K562 (cell line): ENCODE measurements around the gene ABCD4. TPM values are rescaled to one million over a fixed set of nuclear protein-coding genes. Genes with fewer than 3 reads are reported as not detected.

Experiments
- ATAC-seq: fragments of 200-7000 bp; cut with Tn5 transposase; 3 replicates; pipeline ENCODE4 v1.9.1; 2020; ENCODE audit warnings: moderate library complexity
- BruUV-seq: library from RNA; stranded (reverse); fragments of 400-500 nt; replicated peaks from 2 replicates; lab custom pipeline; 2021; lab: Mats Ljungman, UMichigan
- CTCF ChIA-PET: fragments of 300-600 bp; formaldehyde crosslinking; extraction: SDS; loops from one replicate; lab custom pipeline; 2021; ENCODE audit warnings: low intra/inter-chr PET ratio; lab: Yijun Ruan, JAX
- POLR2A ChIA-PET: fragments of 300-600, 350-650 bp; sonication (Branson Sonifier 250); formaldehyde crosslinking; extraction: SDS; loops from one replicate; lab custom pipeline; 2021; ENCODE audit warnings: antibody characterized with exemption, inconsistent platforms; lab: Yijun Ruan, JAX
- DNase-seq, 4 experiments: peaks; one replicate each; pipeline versions ENCODE4 v3.0.0 to v3.0.0-alpha.2; 2011 to 2018; ENCODE audit warnings: low spot score in 3 of 4, mixed read lengths in 3 of 4; ENCODE audit errors: extremely low read depth in 1 of 4
- FAIRE-seq: peaks from 2 replicates; lab custom pipeline; 2011; peaks lifted over from hg19 to GRCh38; lab: Jason Lieb, UNC
- H2AFZ ChIP-seq: 2 replicates; pipeline ENCODE4 v1.6.0; 2011; ENCODE audit warnings: low read depth, low read length, control low read depth, inconsistent platforms
- H3K27ac ChIP-seq: fragments of 200-600 bp; 3 replicates; pipeline ENCODE4 v1.8.0; 2011; ENCODE audit warnings: low read depth, mild to moderate bottlenecking, control low read depth, inconsistent platforms, low read length, moderate library complexity, mixed read lengths; ENCODE audit errors: extremely low read depth
- H3K27me3 ChIP-seq, 2 experiments: fragments of 300-600 bp in 1 of 2; 2 replicates in 1 of 2; 3 replicates in 1 of 2; pipeline versions ENCODE4 v1.6.0 to v1.8.0; 2011; ENCODE audit warnings: inconsistent platforms in 2 of 2, low read length in 2 of 2, mild to moderate bottlenecking in 1 of 2, mixed read lengths in 1 of 2, moderate library complexity in 1 of 2; ENCODE audit not compliant: control insufficient read depth in 2 of 2, insufficient read depth in 2 of 2
- H3K36me3 ChIP-seq: fragments of 300-600 bp; 3 replicates; pipeline ENCODE4 v1.8.0; 2011; ENCODE audit warnings: mild to moderate bottlenecking, low read length, inconsistent platforms; ENCODE audit not compliant: control insufficient read depth, insufficient read depth
- H3K4me1 ChIP-seq, 2 experiments: fragments of 200-600 bp in 1 of 2; replicated peaks in 1 of 2; 2 replicates in 1 of 2; 3 replicates in 1 of 2; pipeline versions ENCODE4 v1.5.1 to v1.8.0; 2011; ENCODE audit warnings: inconsistent platforms in 2 of 2, low read length in 2 of 2, mild to moderate bottlenecking in 1 of 2, mixed read lengths in 1 of 2, moderate library complexity in 1 of 2; ENCODE audit not compliant: control insufficient read depth in 2 of 2, insufficient read depth in 2 of 2
- H3K4me2 ChIP-seq: 2 replicates; pipeline ENCODE4 v1.6.1; 2011; ENCODE audit warnings: low read length, control low read depth, inconsistent platforms, mixed read lengths; ENCODE audit not compliant: insufficient read depth
- H3K4me3 ChIP-seq: fragments of 200-600 bp; sonication (generic), shearing (Covaris generic); 2 replicates; pipeline ENCODE4 v1.5.1; 2016; ENCODE audit warnings: control low read depth, inconsistent platforms
- H3K79me2 ChIP-seq: fragments of 200-600 bp; 3 replicates; pipeline ENCODE4 v1.8.0; 2011; ENCODE audit warnings: low read length, inconsistent platforms; ENCODE audit not compliant: control insufficient read depth, insufficient read depth
- H3K9ac ChIP-seq, 2 experiments: 2 replicates each; pipeline versions ENCODE4 v1.6.0 to v1.6.1; 2011; ENCODE audit warnings: low read depth in 2 of 2, low read length in 2 of 2, control low read depth in 1 of 2, inconsistent platforms in 1 of 2, mild to moderate bottlenecking in 1 of 2, mixed read lengths in 1 of 2; ENCODE audit not compliant: insufficient read depth in 1 of 2
- H3K9me1 ChIP-seq: one replicate; pipeline ENCODE4 v1.6.0; 2011; ENCODE audit warnings: inconsistent platforms, mild to moderate bottlenecking, low read length, moderate library complexity; ENCODE audit not compliant: control insufficient read depth, insufficient read depth
- H3K9me3 ChIP-seq: replicated peaks from 2 replicates; pipeline ENCODE4 v1.5.1; 2011; ENCODE audit warnings: low read depth, low read length, inconsistent platforms; ENCODE audit not compliant: control insufficient read depth, insufficient read depth
- H4K20me1 ChIP-seq: replicated peaks from 2 replicates; pipeline ENCODE4 v1.6.1; 2011; ENCODE audit warnings: low read length, inconsistent platforms, mixed read lengths; ENCODE audit not compliant: control insufficient read depth, insufficient read depth
- ATF2 ChIP-seq: sonication (generic); formaldehyde crosslinking; IDR thresholded peaks from 2 replicates; pipeline ENCODE4 v1.8.1; 2022; ENCODE audit warnings: missing genetic modification reagents
- BRD9 ChIP-seq: fragments of 450-650 bp; IDR thresholded peaks from 2 replicates; pipeline ENCODE4 v1.6.1; 2018; ENCODE audit warnings: low read depth; ENCODE audit not compliant: partially characterized antibody
- CHD2 ChIP-seq: IDR thresholded peaks from 2 replicates; pipeline ENCODE4 v1.6.1; 2011; ENCODE audit warnings: low read depth, low read length
- CTCF ChIP-seq, 3 experiments: IDR thresholded peaks in 2 of 3; conservative IDR thresholded peaks in 1 of 3; 2 replicates each; pipeline ENCODE4 v1.5.1; 2011 to 2012; ENCODE audit warnings: low read length in 3 of 3, mild to moderate bottlenecking in 3 of 3, control low read depth in 2 of 3, improper control_type of control experiment in 1 of 3, inconsistent platforms in 1 of 3, low read depth in 1 of 3, mixed read lengths in 1 of 3, moderate library complexity in 1 of 3; ENCODE audit not compliant: insufficient read depth in 2 of 3
- EGR1 ChIP-seq: fragments of 450-650 bp; conservative IDR thresholded peaks from 2 replicates; pipeline ENCODE4 v1.6.1; 2017; ENCODE audit warnings: mild to moderate bottlenecking
- ERF ChIP-seq: fragments of 450-650 bp; formaldehyde crosslinking; IDR thresholded peaks from 2 replicates; pipeline ENCODE4 v1.4.0; 2020; ENCODE audit warnings: mild to moderate bottlenecking, mixed read lengths
- FOXK2 ChIP-seq, 2 experiments: fragments of 450-650 bp; IDR thresholded peaks in 1 of 2; conservative IDR thresholded peaks in 1 of 2; 2 replicates each; pipeline ENCODE4 v1.6.1; 2016; ENCODE audit warnings: low read depth in 2 of 2, mild to moderate bottlenecking in 1 of 2
- LCOR ChIP-seq: sonication (generic); formaldehyde crosslinking; IDR thresholded peaks from 2 replicates; pipeline ENCODE4 v1.8.0; 2022; ENCODE audit warnings: mild to moderate bottlenecking, missing genetic modification reagents
- ZC3H11A ChIP-seq: IDR thresholded peaks from 2 replicates; pipeline ENCODE4 v1.6.1; 2012; ENCODE audit warnings: low read depth, low read length, improper control_type of control experiment
- ZFP36 ChIP-seq: fragments of 150-350 bp; IDR thresholded peaks from 2 replicates; pipeline ENCODE4 v1.6.1; 2018; ENCODE audit warnings: low read length, low read depth; ENCODE audit not compliant: partially characterized antibody
- ZNF3 ChIP-seq: fragments of 250-450 bp; sonication (Bioruptor Pico); IDR thresholded peaks from 2 replicates; pipeline ENCODE4 v1.5.0; 2021; ENCODE audit warnings: mild to moderate bottlenecking, moderate library complexity
- ZNF551 ChIP-seq: fragments of 250-450 bp; sonication (Bioruptor Pico); IDR thresholded peaks from 2 replicates; pipeline ENCODE4 v1.5.0; 2021; ENCODE audit warnings: mild to moderate bottlenecking, moderate library complexity
- WGBS: fragments of 100-300 bp; shearing (Covaris generic); methylation state at CpG from one replicate; pipeline ENCODE4 v1.1.6; 2016; ENCODE audit warnings: low coverage, mixed read lengths; ENCODE audit not compliant: insufficient coverage; ENCODE audit errors: missing lambda C conversion rate; 5-methylcytosine and 5-hydroxymethylcytosine counted together
- in situ Hi-C: fragments of 300-500 bp; cut with MboI; formaldehyde crosslinking; loops from 4 replicates; pipeline ENCODE4 v1.15.0; 2018; ENCODE audit warnings: inconsistent platforms, mixed read lengths
- intact Hi-C: fragments of 100-400 bp; cut with micrococcal nuclease; formaldehyde crosslinking; loops from 2 replicates; pipeline ENCODE4 v1.14.2; 2022
- polyA plus RNA-seq, 8 experiments: library from polyadenylated mRNA; depleted of rRNA in 4 of 8; stranded (reverse) in 5 of 8; unstranded in 3 of 8; fragments of >200 nt; fragmentation: Nextera tagmentation in 2 of 8; fragmentation: Illumina TruSeq in 1 of 8; extraction: Ambion mirVana in 2 of 8; extraction: Trizol in 1 of 8; gene quantifications; 2 replicates each; pipeline versions ENCODE4 v1.2.1 to v1.2.3, GENCODE V29; 2011 to 2014; ENCODE audit warnings: inconsistent platforms in 1 of 8, missing spikeins in 1 of 8
- total RNA-seq, 7 experiments: library from RNA; depleted of rRNA in 6 of 7; stranded (reverse); fragments of >200 nt in 6 of 7; fragmentation: Illumina TruSeq in 2 of 7; extraction: Trizol in 2 of 7; gene quantifications; 2 replicates each; pipeline versions ENCODE4 v1.2.1 to v1.2.3, GENCODE V29; 2011 to 2021; ENCODE audit warnings: low replicate concordance in 1 of 7
- TF ChIP-seq, protein P1 (sequence below): fragments of 250-450 bp; sonication (Bioruptor Pico); IDR thresholded peaks from 2 replicates; pipeline ENCODE4 v1.5.0; 2021; ENCODE audit warnings: mild to moderate bottlenecking, borderline replicate concordance
- TF ChIP-seq, protein P2 (sequence below), 2 experiments: fragments of 450-650 bp in 1 of 2; sonication (generic) in 1 of 2; formaldehyde crosslinking in 1 of 2; IDR thresholded peaks in 1 of 2; conservative IDR thresholded peaks in 1 of 2; 2 replicates each; pipeline versions ENCODE4 v1.6.1 to v1.8.1; 2016 to 2023; ENCODE audit warnings: mild to moderate bottlenecking in 2 of 2, moderate library complexity in 2 of 2, inconsistent platforms in 1 of 2, missing genetic modification reagents in 1 of 2

The ABCD4 gene
- total and polyA plus RNA-seq, 9 of the 15 experiments (the other 6 are each of a cell fraction or from before 2014, with no cell fraction given), result 3.5 to 17.2 (median 12.4) TPM

DNA sequence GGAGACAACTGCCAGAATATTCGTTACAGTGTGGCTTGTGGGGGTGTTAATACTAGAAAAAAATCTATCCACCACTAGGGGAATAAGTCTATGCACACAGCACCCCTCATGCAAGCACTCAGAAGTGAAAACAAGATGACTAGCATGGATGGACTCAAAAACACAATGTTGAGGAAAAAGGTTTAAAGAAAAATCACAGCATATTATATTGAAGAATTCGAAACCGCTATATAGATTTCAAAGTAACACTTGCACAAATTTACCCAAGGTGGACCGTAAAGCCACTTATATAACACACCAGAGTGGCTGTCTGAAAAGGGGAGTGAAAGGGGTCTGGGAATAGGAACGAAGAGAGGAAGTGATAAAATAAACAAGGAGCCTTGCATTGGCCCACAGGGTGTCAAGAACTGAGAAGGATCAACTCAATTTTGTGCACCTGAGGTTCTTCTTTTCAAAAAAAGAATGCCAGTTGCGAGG lies 544 bp downstream of the ABCD4 start:
- Histone ChIP-seq H3K79me2 (peaks cover 19% of the 10 kb centered on the region), H3K9me1 (no peaks in the 10 kb centered on the region), H3K4me3 (peak overlapping the region; percentile 75), H3K9ac (peak overlapping the region; percentile 67 to 91), H3K9me3 (no peaks in the 10 kb centered on the region), H4K20me1 (no peaks in the 10 kb centered on the region), H3K4me2 (peak overlapping the region; percentile 84), H3K27me3 (no peaks in the 10 kb centered on the region), H2AFZ (peak overlapping the region; percentile 90), H3K27ac (peak overlapping the region; percentile 57), H3K4me1 (peaks cover 0 to 7% of the 10 kb centered on the region in 2 experiments; a peak in 3 of 5 replicates), H3K36me3 (peaks cover 15% of the 10 kb centered on the region; the same call in 2 of the 3 replicates)
- BruUV-seq, result no TSS peak
- ATAC-seq (peak; percentile 87), DNase-seq (peak; percentile 34 to 48 (median 40)), FAIRE-seq (peak; percentile 71)
- in situ Hi-C loops, result no loop called here
- ChIA-PET POLR2A (interaction anchor here (0.6 to 1.0 kb wide), 2 partner anchors 21 to 603 kb away, joined by 5 to 6 read pairs; no protein-coding TSS in a partner anchor), CTCF (no interaction called here)
- intact Hi-C loops, result no loop called here
- 0% methylated on average over 6 of the region's 6 CpGs for WGBS
- no peak for TF ChIP-seq CHD2
- no peak for TF ChIP-seq ZC3H11A
- TF ChIP-seq ZFP36, result no peak
- TF ChIP-seq EGR1, result peak; percentile 35; the same call in 1 of the 2 replicates
- no peak for TF ChIP-seq BRD9
- TF ChIP-seq ZNF551, result no peak
- TF ChIP-seq LCOR, result no peak
- no peak for TF ChIP-seq ATF2 (CRISPR knock-in tag)
- TF ChIP-seq ZNF3 (CRISPR knock-in tag), result no peak
- TF ChIP-seq CTCF (IDR thresholded peaks at IDR 0.05 in 2 of 3, conservative IDR thresholded peaks at IDR 0.05 in 1 of 3; ENCODE audit: insufficient read depth in 2 of 3, low read depth in 1 of 3, low read length in 3 of 3), result peak; percentile 50 to 63 (median 51); a peak in 5 of 6 replicates
- TF ChIP-seq FOXK2 (conservative IDR thresholded peaks at IDR 0.05 in 1 of 2, IDR thresholded peaks at IDR 0.05 in 1 of 2; ENCODE audit: low read depth in 2 of 2), result peak; percentile 24 to 30; a peak in 1 of 4 replicates
- TF ChIP-seq, protein P1, sequence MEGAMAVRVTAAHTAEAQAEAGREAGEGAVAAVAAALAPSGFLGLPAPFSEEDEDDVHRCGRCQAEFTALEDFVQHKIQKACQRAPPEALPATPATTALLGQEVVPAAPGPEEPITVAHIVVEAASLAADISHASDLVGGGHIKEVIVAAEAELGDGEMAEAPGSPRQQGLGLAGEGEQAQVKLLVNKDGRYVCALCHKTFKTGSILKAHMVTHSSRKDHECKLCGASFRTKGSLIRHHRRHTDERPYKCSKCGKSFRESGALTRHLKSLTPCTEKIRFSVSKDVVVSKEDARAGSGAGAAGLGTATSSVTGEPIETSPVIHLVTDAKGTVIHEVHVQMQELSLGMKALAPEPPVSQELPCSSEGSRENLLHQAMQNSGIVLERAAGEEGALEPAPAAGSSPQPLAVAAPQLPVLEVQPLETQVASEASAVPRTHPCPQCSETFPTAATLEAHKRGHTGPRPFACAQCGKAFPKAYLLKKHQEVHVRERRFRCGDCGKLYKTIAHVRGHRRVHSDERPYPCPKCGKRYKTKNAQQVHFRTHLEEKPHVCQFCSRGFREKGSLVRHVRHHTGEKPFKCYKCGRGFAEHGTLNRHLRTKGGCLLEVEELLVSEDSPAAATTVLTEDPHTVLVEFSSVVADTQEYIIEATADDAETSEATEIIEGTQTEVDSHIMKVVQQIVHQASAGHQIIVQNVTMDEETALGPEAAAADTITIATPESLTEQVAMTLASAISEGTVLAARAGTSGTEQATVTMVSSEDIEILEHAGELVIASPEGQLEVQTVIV, result no peak
- TF ChIP-seq, protein P2, sequence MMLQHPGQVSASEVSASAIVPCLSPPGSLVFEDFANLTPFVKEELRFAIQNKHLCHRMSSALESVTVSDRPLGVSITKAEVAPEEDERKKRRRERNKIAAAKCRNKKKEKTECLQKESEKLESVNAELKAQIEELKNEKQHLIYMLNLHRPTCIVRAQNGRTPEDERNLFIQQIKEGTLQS (IDR thresholded peaks at IDR 0.05), result no peak
- TF ChIP-seq, protein P2 (CRISPR knock-in tag; conservative IDR thresholded peaks at IDR 0.05), result no peak
- no peak for TF ChIP-seq ERF
